Activated CD8-positive, alpha-beta T cell treated with anti-CD3 and anti-CD28 coated beads for 36 hours (primary cell): ENCODE data around the gene RPP14. TPM values are rescaled to one million over a fixed set of nuclear protein-coding genes. Genes with fewer than 3 reads are reported as not detected.

Experiments used
- ATAC-seq: fragments of 200-7000 bp; cut with Tn5 transposase; one replicate; pipeline ENCODE4 v1.10.0; 2021; ENCODE audit warnings: mild to moderate bottlenecking, moderate library complexity
- CTCF ChIA-PET: fragments of 350-600 bp; sonication (Branson Sonifier 250); formaldehyde crosslinking; loops from one replicate; lab custom pipeline; 2021; ENCODE audit warnings: antibody characterized with exemption; lab: Charles Lee
- POLR2A ChIA-PET: fragments of 350-600 bp; sonication (Branson Sonifier 250); formaldehyde crosslinking; loops from one replicate; lab custom pipeline; 2021; ENCODE audit warnings: antibody characterized with exemption; lab: Charles Lee
- DNase-seq: peaks from one replicate; pipeline ENCODE4 v3.0.0-alpha.2; 2020
- H3K27ac Mint-ChIP-seq: one replicate; pipeline ENCODE4 v1.8.0; 2021; ENCODE audit warnings: mild to moderate bottlenecking, mixed read lengths
- H3K27me3 Mint-ChIP-seq: one replicate; pipeline ENCODE4 v1.8.0; 2021; ENCODE audit warnings: mixed read lengths
- H3K36me3 Mint-ChIP-seq: one replicate; pipeline ENCODE4 v1.8.0; 2021; ENCODE audit warnings: low read depth, mixed read lengths
- H3K4me1 Mint-ChIP-seq: one replicate; pipeline ENCODE4 v1.8.0; 2021; ENCODE audit warnings: low read depth, mixed read lengths
- H3K4me3 Mint-ChIP-seq: one replicate; pipeline ENCODE4 v1.8.0; 2021; ENCODE audit warnings: mild to moderate bottlenecking, moderate library complexity, mixed read lengths
- H3K9me3 Mint-ChIP-seq: one replicate; pipeline ENCODE4 v1.8.0; 2021; ENCODE audit warnings: mixed read lengths
- intact Hi-C: fragments of 100-400 bp; cut with micrococcal nuclease; formaldehyde crosslinking; loops from one replicate; pipeline ENCODE4 v1.10.0; 2022
- total RNA-seq, 2 experiments: library from RNA; stranded (reverse); gene quantifications; one replicate each; pipeline ENCODE4 v1.2.3, GENCODE V29; 2021
- TF ChIP-seq, protein P1 (sequence below): fragments of 200-600 bp; IDR thresholded peaks from one replicate; pipeline ENCODE4 v1.8.0; 2022; ENCODE audit warnings: antibody characterized with exemption, mild to moderate bottlenecking

The RPP14 gene
- total RNA-seq, 2 experiments from 2014 or later: 16.1 to 18.0 TPM

DNA sequence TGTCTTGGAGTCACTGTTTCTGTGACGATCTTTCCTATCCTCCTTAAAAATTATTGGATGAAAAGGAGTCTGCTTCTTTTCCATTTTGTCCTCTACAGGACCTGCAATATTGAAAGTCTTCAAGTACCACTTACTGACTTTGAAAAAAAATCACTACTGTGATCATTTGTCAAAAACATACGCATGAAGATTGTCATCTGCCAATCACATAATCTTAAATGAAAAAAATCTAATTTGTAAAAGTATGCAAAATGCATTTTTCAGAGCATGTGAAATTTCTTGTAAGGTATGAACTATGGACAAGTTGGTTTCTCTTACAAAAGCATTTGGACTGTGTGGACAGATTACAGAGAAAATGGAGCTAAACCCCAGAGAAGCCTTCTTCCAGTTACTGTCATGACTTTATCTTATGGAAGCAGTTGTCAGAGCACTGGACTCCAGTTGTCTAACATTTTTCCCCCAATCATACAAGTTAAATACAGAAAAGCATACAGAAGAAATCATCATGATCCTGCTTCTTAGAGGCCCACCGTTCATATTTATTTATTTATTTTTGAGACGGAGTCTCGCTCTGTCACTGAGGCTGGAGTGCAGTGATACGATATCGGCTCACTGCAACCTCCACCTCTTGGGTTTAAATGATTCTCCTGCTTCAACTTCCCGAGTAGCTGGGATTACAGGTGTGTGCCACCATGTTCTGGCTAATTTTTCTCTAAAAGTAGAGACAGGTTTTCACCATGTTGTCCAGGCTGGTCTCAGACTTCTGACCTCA lies 23.3 kb downstream of the RPP14 start:
- ATAC-seq (no peak), DNase-seq (no peak)
- intact Hi-C loops: no loop called here
- ChIA-PET CTCF (interaction anchor here (1.0 to 1.6 kb wide), 2 partner anchors 8 to 23 kb away, joined by 4 read pairs; partner anchors contain the start of genes HTD2 and RPP14), POLR2A (no interaction called here)
- H3K4me1 Mint-ChIP-seq: peaks cover 25% of the 10 kb centered on the region
- no peak overlapping the region for H3K4me3 Mint-ChIP-seq
- H3K36me3 Mint-ChIP-seq: no peaks in the 10 kb centered on the region
- H3K27me3 Mint-ChIP-seq: no peaks in the 10 kb centered on the region
- TF ChIP-seq, protein P1, sequence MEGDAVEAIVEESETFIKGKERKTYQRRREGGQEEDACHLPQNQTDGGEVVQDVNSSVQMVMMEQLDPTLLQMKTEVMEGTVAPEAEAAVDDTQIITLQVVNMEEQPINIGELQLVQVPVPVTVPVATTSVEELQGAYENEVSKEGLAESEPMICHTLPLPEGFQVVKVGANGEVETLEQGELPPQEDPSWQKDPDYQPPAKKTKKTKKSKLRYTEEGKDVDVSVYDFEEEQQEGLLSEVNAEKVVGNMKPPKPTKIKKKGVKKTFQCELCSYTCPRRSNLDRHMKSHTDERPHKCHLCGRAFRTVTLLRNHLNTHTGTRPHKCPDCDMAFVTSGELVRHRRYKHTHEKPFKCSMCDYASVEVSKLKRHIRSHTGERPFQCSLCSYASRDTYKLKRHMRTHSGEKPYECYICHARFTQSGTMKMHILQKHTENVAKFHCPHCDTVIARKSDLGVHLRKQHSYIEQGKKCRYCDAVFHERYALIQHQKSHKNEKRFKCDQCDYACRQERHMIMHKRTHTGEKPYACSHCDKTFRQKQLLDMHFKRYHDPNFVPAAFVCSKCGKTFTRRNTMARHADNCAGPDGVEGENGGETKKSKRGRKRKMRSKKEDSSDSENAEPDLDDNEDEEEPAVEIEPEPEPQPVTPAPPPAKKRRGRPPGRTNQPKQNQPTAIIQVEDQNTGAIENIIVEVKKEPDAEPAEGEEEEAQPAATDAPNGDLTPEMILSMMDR: no peak
- no peaks in the 10 kb centered on the region for H3K9me3 Mint-ChIP-seq
- no peak overlapping the region for H3K27ac Mint-ChIP-seq

DNA sequence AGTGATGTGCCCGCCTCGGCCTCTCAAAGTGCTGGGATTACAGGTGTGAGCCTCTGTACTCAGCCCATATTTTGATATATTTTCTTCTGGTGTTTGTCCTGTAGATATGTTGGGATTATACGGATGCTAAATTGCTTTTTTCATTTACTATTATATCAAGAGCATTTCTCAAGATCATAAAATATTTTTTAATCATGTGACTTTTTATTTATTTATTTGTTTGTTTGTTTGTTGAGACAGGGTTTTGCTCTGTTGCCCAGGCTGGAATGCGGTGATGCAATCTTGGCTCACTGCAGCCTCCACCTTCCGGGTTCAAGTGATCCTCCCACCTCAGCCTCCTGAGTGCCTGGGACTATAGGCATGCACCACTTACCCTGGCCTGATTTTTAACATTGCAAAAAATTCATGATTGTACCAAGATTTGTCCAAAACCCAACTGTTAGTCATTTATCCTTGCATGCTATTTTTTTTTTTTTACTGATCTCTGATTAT lies 23.9 kb downstream of the RPP14 start:
- H3K27me3 Mint-ChIP-seq: no peaks in the 10 kb centered on the region
- H3K27ac Mint-ChIP-seq: no peak overlapping the region
- DNase-seq (no peak), ATAC-seq (no peak)
- intact Hi-C loops: no loop called here
- TF ChIP-seq, protein P1: no peak
- CTCF ChIA-PET: interaction anchor here (1.0 to 1.6 kb wide), 2 partner anchors 9 to 23 kb away, joined by 4 read pairs; partner anchors contain the start of genes HTD2 and RPP14
- no peak overlapping the region for H3K4me3 Mint-ChIP-seq
- H3K36me3 Mint-ChIP-seq: no peaks in the 10 kb centered on the region
- peaks cover 25% of the 10 kb centered on the region for H3K4me1 Mint-ChIP-seq
- H3K9me3 Mint-ChIP-seq: no peaks in the 10 kb centered on the region
- POLR2A ChIA-PET: no interaction called here

DNA sequence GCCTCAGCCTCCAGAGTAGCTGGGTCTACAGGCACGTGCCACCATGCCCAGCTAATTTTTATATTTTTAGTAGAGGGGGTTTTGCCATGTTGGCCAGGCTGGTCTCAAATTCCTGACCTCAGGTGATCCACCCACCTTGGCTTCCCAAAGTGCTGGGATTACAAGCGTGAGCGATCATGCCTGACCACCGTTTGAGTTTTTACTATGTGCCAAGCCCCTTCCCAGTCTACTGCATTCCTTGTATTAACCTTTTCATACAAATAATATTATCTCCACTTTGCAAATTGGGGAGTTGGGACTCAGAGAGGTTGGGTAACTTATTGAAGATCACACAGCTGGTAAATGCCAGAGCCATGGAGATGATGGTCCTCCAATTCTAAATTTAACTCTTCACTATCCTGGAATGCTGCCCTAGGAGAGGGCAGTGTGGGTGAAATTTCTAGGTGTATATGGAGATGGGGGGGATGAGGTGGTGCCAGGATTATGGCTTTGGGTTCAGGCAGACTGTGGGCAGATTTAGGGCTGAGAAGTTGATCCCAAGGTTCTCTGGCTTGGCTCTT lies 25.6 kb downstream of the RPP14 start:
- TF ChIP-seq, protein P1: no peak
- intact Hi-C loops: no loop called here
- peaks cover 9% of the 10 kb centered on the region for H3K36me3 Mint-ChIP-seq
- ATAC-seq (no peak), DNase-seq (no peak)
- H3K4me3 Mint-ChIP-seq: peak overlapping the region; percentile 68
- no peaks in the 10 kb centered on the region for H3K9me3 Mint-ChIP-seq
- POLR2A ChIA-PET: interaction anchor here (1.1 to 4.0 kb wide), 4 partner anchors 12 to 24 kb away, joined by 3 to 16 read pairs (median 4); partner anchors contain the start of genes HTD2 and RPP14
- CTCF ChIA-PET: interaction anchor here (1.0 to 7.2 kb wide), 2 partner anchors 19 to 24 kb away, joined by 3 to 44 read pairs; partner anchors contain the start of genes HTD2 and RPP14
- no peaks in the 10 kb centered on the region for H3K27me3 Mint-ChIP-seq
- peaks cover 26% of the 10 kb centered on the region for H3K4me1 Mint-ChIP-seq
- H3K27ac Mint-ChIP-seq: peak overlapping the region; percentile 25

DNA sequence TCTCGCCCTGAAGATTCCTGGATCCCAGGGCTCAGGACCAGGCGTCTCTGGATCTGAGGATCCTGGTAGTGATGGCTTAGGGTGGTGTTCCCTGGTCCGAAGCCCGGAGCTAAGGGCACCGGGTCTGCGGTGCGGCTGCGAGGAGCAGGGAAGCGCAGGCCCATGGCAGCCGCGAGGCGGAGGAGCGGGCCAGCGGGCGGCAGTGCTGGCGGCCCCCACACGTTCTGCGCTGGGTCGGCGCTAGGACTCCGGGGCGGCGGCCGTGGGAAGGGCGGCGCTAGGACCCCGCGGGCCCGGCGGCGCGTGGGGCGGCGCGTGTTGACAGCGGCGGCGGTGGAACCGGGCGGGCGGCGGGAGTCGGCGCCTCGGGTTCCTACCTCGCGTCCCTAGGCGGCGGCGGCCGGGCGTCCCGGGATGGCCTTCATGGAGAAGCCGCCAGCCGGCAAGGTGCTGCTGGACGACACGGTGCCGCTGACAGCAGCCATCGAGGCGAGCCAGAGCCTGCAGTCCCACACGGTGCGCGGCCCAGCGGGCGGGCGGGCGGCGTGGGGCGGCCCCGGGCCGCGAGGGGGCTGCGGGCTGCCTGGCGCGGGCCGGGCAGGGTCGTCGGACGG lies 26.6 kb downstream of the RPP14 start, which contains the start of gene PXK:
TSS of gene PXK (plus strand) at position 318 of the 614 bp plus-strand sequence. CDS start at position 415, 97 bp downstream.
- no peaks in the 10 kb centered on the region for H3K27me3 Mint-ChIP-seq
- TF ChIP-seq, protein P1: no peak
- peak within 1 kb of the TSS; percentile 92 for H3K4me3 Mint-ChIP-seq
- ATAC-seq (peak; percentile 89), DNase-seq (peak; percentile 81)
- POLR2A ChIA-PET: interaction anchor here (0.6 to 4.0 kb wide), 8 partner anchors 8 to 156 kb away, joined by 3 to 16 read pairs (median 3); partner anchors contain the start of genes HTD2 and RPP14
- H3K4me1 Mint-ChIP-seq: peaks cover 28% of the 10 kb centered on the region
- CTCF ChIA-PET: interaction anchor here (0.7 to 7.2 kb wide), 5 partner anchors 15 to 83 kb away, joined by 3 to 44 read pairs (median 5); partner anchors contain the start of genes HTD2 and RPP14
- intact Hi-C loops: no loop called here
- H3K36me3 Mint-ChIP-seq: peaks cover 9% of the 10 kb centered on the region
- peak within 1 kb of the TSS; percentile 91 for H3K27ac Mint-ChIP-seq
- no peaks in the 10 kb centered on the region for H3K9me3 Mint-ChIP-seq
